NCI-H2107 treated with DMSO at 0.1 percent for 48 hours (cell line): ENCODE data around the gene LVRN.

Experiments used
- DNase-seq: peaks from one replicate; lab custom pipeline; 2025; ENCODE audit not compliant: unreplicated experiment; lab: John Stamatoyannopoulos, UW

Gene LVRN

DNA sequence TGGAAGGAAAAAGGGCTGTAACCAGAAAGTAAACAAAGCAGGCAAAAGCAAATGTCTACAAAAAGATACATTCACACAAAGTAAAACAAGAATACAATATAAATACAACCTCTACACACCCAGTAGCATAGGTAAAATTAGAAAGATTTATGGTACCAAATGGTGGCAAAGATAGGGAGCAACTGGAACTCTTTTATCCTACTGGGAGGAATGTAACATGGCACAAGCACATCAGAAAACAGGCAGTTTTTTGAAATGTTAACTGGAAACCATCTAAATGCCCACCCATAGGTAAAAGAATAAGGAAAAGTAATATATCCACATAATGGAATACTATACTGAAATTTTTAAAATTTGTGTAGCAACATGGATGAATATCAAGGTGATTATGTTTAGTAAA lies 61.3 kb downstream of the LVRN start:
- no peak for DNase-seq

DNA sequence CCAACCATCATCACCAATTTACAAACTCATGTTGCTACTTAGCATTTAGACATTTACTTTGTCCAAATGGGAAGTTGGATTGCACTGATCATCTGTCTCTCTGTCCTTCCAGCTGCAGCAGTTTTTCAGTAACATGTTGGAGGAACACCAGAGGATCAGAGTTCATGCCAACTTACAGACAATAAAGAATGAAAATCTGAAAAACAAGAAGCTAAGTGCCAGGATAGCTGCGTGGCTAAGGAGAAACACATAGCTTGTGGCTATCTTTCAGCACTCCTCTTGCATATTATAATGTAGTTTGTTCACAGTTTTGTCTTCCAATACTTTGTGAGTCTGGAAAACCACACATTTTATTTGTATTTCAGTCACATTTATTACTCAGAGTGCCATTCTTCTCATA lies 63.6 kb downstream of the LVRN start:
- no peak for DNase-seq

DNA sequence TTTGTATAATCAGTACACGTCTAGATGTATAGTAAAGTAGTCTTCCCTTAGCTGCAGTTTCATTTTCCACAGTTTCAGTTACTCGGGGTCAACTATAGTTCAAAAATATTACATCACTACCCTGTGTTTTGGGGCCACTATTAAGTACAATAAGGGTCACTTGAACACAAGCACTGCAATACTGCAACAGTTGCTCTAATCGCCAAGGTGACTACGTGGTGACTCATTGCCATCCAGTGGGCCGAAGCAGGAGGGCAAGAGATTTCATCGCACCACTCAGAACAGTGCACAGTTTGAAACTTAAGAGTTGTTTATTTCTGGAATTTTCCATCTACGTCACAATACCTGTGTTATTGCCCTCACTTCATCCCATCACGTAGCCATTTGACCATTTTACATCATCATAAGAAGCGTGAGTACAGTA lies 69.8 kb downstream of the LVRN start, which contains the start of gene ARL14EPL:
ARL14EPL (plus strand) TSS at position 379 of the 424 bp plus-strand sequence. CDS start 18,994 bp downstream, outside the sequence.
- no peak for DNase-seq

DNA sequence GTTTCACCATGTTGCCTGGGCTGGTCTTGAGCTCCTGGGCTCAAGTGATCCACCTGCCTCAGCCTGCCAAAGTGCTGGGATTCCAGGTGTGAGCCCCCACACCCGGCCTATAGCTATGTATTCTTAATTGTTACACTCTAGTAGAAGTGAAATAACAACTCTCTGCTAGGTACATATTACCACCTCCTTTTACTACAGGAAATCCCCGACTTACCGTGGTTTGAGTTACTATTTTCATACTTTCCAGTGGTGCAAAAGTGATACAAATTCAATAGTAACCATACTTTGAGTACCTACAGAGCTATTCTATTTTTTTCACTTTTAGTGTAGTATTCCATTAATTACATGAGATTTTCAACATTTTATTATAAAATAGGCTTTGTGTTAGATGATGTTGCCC lies 70.7 kb downstream of the LVRN start:
- DNase-seq = no peak

DNA sequence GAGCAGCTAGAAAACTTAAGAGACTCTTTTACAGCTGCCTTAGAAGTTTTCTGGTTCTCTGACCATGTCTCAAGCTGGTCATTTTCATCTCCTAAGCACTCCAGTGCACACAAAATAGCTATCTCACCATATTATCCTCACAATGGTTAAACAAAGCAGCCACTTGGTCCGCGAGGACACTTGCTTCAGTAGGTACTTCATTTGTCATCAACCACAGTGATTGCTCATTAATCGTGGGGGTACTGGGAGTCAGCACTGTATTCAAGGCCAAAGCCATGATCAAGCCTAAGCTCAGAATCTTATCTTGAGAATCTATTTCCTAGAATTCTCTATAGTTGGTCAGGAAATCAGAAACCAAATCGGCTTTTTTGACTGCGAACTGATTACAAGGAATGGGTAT lies 72.8 kb downstream of the LVRN start:
- DNase-seq = no peak

DNA sequence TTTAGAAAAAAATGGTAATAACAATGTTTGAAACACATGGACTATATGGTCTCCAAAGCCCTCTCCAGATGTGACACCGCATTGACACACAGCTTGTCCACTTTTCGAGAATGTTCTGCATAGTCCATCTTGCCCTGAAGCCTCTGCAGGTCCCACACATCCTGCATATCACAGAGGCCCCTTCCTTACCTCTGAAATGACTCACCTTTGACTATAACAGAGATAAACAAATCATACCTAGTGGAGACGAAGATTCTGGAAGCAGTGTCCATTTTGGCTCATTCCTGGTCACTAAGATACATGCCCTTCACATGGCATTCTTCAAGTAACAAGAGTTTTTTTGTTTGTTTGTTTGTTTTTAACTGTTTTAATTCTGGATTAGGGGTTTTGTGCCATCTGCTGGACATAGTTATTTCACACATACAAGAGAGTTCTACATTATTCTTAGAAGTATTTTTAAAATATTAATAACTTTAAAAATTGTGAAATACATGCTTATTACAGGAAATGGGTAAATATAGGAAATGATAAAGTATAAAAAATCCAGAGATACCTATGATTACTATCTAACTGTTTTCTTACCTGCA lies 75.1 kb downstream of the LVRN start:
- DNase-seq = no peak

DNA sequence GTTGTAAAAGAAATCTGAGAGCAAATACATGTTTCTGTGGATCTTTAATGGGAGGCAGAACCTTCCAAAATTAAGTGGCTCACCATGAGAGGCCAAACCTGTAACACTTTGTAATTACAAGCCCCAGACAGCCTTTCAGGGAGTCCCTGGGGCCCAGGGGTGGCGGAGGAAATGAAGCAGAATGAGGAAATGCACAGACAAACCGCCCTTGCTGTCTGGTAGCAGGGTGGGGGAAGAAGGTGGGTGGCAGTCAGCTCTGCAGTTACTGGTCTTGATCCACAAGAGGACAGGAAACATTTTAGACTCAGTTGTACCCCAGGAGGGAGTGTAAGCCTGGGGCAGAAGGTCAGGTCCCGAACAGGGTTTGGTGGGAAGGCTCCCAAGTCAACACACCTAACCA lies 76.5 kb downstream of the LVRN start:
- no peak for DNase-seq

DNA sequence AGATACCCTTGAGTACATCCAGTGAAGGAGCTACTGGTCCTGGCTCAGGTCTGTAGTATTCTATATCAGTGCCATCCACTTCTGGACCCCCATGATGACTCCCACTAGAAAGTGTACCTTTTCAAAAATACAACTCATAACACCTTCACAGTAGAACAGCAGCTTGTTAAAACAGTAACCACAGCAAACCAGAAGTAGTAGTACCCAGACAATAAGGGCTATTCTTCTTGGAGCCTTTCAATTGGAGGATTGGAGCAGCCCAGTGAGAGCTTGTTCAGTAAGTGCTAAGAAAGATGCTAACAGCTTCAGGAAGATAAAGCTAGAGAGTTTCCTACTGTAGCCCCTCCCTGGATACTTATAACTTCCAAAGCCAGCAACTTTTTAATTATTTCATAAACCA lies 80.1 kb downstream of the LVRN start:
- no peak for DNase-seq

DNA sequence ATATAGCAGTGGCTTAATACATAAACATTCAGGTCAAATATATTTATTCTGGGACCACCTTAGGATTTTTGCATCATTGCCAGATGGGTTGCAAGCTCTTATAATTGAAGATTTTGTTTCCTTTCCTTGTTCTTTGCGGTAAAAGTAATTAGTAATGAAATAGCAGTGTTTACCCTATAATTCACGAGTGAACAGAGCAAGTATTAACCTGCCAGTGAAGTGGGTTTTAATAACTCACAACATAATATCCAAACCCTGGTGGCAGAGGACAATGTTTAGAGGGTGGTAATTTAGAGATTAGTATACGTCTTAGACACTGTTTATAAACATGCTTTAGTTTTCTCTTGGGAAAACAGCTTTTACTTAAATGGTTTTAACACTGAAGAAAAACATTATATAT lies 81.8 kb downstream of the LVRN start:
- DNase-seq = no peak

DNA sequence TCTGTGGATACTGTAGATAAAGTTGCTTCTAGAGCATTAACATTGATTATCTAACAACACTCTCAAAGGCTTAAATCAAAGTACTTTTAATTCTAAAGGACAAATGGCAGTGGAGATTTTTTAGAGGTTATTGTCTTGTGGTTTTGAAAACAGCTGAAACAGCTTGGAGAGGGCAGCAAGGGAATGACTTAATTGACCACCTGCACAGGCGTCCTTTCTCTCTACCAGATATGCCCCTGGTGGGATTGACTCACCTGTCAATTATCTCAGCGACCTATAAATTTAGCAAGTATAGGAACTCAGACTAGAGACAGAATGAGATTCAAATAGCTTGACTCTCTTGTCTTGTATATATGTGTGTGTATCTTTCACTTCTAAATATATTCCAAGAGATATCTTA lies 83.5 kb downstream of the LVRN start:
- DNase-seq = no peak

DNA sequence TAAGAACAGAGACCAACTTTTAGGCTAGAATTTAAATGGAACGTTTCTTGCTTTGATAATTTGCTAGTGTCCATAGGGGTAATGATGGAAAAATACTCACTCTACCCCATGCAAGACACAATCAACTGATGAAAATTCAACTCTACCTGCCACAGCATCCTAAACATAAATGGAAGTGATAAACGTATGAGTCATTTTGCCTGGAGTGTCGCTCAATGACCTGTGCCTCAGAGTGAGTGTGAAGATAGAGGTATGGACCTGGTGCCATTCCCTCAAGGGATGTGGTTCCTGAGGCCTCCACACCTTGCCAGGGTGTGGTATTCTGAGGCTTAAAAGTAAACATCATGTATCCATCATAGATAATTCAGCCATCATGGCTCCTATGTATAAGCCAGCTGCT lies 84.0 kb downstream of the LVRN start:
- no peak for DNase-seq

DNA sequence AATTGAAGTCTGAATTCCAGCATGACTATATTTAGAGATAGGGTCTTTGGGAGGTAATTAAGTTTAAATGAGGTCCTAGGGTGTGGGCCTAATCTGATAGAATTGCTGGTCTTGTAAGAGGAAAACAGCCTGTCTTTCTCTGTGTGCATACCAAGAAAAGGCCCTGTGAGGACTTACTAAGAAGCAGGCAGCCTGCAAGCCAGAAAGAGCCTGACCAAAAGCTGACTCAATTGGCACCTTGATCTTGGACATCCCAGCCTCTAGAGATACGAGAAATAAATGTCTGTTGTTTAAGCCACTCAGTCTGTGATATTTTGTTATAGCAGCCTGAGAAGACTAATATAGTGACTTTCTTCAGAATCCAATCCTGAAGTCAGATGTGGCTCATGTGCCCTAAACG lies 84.5 kb downstream of the LVRN start:
- no peak for DNase-seq

DNA sequence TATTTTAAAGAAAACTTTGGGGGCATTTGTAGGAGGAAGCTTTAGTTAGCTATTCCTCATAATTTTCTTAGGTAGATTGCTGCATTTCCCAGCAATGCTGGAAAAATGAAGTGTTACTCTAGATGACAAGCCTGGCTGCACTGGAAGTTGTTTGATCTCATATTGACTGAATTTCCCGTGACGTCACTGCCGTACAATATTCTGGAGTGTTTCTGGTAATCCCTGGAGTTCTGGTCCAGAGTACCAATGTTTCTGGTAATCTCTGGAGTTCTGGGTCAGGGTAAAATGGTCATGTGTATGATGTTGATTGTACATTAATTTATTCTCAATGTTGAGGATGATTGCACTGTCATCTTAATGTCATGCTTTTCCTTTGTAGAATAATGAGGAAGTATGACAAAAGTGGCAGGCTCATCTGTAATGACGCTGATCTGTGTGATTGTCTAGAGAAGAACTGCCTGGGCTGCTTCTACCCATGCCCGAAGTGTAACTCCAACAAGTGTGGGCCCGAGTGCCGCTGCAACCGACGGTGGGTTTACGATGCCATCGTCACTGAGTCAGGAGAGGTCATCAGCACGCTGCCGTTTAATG lies 96.2 kb downstream of the LVRN start:
- DNase-seq = no peak

DNA sequence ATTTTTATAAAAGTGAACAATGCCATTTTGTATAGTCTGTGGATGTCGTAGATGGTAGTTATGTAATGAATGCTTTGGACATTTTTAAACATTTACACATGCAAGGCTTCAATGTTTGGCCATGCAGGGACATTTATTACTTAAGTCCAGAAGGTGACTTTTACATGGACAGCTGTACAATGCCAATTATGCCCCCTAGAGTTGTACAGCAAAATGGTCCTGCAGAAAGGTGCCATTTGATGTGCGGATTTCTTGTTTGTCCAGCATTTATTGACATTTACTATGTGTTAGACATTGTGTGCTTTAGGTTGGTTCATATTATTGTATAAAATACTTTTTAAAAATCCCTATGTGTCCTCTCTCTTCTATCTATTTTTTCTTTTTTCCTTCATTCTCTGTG lies 100.1 kb downstream of the LVRN start:
- no peak for DNase-seq

DNA sequence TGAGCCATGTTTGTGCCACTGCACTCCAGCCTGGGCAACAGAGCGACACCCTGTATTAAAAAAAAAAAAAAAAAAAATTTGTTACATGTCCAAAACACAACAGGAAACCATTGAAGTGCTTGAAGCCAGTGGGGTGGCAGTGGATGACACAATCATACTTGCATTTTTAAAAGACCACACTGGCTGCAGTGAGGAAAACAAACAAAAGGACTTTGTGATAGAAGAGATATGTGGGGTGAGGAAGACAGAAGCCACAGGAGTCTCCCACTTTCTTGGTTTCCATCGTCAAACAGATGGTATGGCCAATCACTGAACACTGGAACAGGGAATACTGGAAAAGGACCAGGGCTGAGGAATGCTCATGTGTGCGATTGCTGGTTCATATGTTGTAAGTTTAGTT lies 101.7 kb downstream of the LVRN start:
- DNase-seq = no peak

DNA sequence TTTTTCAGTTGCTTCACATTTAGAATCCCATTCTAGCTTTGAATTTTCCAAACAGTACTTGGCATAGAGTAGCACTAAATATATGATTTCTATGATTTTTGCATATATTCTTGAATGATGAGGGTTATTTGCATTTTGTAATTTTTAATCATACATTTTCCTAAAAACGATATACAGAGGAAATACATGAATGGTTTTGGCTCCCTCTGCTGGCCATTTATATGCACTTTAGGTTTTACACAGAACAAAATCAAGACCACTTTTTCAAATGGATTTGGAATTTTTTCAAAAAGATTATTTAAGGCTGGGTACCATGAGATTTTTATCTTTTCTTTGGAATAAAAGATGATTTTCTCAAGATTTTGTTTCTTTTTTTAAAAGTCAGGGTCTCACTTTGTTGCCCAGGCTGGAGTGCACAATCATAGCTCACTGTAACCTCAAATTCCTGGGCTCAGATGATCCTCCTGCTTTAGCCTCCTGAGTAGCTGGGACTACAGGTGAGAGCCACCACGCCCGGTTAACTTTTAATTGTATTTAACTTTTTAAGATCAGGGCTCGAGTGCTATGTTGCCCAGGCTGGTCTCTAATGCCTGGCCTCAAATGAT lies 105.9 kb downstream of the LVRN start:
- DNase-seq = no peak

DNA sequence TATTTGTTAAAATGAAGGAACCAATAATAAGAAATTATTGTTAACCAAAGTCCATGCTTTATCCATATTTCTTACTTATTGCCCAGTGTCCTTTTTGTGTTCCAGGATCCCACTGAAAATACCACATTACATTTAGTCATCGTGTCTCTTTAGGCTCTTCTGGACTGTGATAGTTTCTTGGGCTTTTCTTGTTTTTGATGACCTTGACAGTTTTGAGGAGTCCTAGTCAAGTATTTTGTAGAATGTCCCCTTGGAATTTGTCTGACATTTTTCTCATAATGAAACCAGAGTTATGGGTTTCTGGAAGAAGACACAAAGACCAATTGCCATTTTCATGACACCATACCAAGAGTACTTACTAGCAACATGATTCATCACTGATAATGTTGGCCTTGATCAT lies 108.9 kb downstream of the LVRN start:
- no peak for DNase-seq

DNA sequence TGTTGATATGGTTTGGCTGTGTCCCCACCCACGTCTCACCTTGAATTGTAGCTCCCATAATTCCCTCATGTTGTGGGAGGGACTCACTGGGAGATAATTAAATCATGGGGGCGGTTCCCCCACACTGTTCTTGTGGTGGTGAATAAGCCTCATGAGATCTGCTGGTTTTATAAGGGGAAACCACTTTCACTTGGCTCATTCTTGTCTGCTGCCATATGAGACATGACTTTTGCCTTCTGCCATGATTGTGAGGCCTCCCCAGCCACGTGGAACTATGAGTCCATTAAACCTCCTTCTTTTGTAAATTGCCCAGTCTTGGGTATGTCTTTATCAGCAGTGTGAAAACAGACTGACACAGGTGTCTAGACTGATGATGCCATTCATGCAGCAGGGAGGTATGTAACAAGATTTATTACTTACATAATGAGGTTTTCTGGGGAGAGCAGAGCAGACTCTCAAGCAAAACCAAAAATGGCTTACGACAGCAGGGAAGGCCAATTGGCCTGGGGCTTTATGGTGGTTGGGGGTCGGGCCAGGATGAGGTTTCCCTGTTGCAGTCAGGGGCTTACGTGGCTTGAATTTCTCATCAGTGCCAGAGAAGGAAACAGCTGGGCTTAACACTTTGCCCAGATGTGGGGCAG lies 113.0 kb downstream of the LVRN start:
- no peak for DNase-seq

DNA sequence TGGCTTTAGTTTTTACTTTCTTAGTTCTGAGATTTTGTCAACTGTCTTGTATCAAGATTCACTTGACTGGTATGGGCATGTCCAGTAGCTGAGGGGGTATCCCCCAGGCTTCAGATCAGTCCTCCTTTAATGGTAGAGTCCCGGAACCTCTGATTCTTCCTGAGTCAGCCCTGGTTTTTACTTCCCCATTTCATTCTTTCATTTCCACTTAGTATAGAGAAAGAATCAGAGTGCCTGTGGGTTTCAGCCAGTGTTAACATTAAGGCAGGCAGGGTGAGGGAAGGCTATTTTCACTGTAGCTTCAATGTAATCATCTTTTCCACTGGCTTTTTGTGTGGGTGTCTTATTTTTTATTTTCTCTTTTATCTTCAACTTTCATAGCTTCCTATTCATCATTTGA lies 114.2 kb downstream of the LVRN start:
- no peak for DNase-seq
